Measurements from ENCODE around the gene DIPK1B.

Gene DIPK1B

DNA sequence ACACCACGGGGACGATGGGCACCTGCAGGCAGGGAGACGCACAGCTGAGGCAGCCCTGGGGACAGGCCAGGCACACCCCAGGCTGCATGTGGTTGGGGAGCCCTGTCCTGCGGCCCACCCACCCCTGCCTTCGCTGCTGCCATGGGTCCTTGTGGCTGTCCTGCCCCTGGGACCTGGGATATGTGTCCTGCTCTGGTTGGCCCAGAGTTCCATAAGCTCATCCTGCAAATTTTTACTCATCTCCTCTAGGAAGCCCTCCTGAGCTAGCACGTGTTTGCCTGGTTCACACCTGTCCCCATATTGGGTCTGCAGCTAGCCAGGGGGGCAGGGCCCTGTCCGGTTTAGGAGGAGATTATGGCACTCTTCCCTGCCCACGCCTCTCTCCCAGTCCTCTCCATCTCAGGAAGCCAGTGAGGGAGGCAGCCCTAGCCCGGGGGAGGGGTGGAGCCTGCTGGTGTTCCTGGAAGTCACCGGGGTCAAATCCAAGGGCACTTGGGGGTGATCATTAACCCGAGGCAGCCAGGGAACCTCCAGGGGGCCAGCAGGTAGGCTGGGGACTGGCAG is 37.5 kb upstream of the DIPK1B start:
- no peak overlapping the region for H3K4me3 ChIP-seq (ENCODE audit: low read length)
- TF ChIP-seq CTCF (conservative IDR thresholded peaks at IDR 0.05; ENCODE audit: low read depth, low read length) = no peak
- DNase-seq (ENCODE audit: low read depth) = no peak

GRCh38 chr9:136675477-136676296 is 36.7 kb upstream of the DIPK1B start:
- no peak for DNase-seq (ENCODE audit: low read depth)
- H3K4me3 ChIP-seq (ENCODE audit: low read length) = no peak overlapping the region
- no peak for TF ChIP-seq CTCF (conservative IDR thresholded peaks at IDR 0.05; ENCODE audit: low read depth, low read length)

GRCh38 chr9:136676297-136676794 is 36.0 kb upstream of the DIPK1B start:
- H3K4me3 ChIP-seq (ENCODE audit: low read length) = no peak overlapping the region
- TF ChIP-seq CTCF (conservative IDR thresholded peaks at IDR 0.05; ENCODE audit: low read depth, low read length) = no peak
- no peak for DNase-seq (ENCODE audit: low read depth)

DNA sequence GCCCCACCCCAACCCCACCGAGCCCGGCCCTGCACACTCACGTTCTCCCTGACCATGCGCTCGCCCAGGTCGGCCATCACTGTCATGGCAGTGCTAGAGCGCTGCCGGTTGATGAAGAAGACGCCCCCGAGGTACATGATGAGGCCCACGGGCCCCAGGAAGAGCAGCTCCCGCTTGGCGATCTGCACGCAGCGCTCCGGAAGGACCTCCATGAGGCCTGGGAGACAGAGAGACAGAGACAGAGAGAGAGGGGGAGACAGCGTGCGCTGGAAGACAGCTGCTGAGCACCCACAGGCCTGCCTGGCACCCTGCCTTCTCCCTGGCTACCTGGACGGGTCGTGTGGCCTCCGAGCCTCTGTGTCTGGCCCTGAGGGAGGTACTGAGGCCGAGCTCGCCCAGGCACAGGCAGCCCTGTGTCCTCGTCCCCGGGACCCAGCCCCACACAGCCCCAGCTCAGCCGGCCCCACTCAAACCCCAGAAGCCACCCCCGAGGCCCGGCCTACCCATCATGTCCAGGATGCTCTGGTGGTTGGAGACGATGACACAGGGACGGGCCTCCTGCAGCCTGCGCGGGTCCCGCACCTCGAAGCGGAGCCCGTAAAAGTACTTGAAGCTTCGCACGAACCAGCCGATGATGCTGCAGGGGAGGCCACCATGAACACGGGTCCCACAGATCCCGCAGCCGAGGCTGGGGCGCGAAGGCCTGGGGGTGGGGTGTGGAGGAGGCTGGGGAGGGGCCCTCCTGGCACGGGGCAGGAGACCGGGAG is 35.3 kb upstream of the DIPK1B start:
- no peak for TF ChIP-seq CTCF (conservative IDR thresholded peaks at IDR 0.05; ENCODE audit: low read depth, low read length)
- no peak for DNase-seq (ENCODE audit: low read depth)
- no peak overlapping the region for H3K4me3 ChIP-seq (ENCODE audit: low read length)

DNA sequence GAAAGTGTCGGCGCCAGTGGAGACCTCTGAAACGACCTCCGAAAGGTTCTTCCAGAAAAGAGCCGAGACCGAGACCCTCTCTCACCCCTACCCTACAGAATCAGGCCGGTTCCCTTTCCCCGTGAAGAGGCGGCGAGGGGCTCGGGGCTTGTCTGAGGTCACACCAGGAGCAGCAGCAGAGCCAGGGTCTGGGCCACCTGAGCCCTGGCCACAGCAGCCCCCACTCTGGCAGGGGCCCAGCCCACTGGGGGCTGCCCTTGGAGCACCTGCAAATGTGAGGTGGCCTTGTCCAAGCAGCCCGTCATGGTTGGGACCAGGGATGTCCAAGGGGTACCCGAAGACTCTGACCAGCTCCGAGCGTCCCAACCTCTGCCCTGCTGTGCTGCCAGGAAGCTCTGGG is 34.3 kb upstream of the DIPK1B start:
- no peak for DNase-seq (ENCODE audit: low read depth)
- H3K4me3 ChIP-seq (ENCODE audit: low read length) = no peak overlapping the region
- TF ChIP-seq CTCF (conservative IDR thresholded peaks at IDR 0.05; ENCODE audit: low read depth, low read length) = no peak

- no peak for DNase-seq (ENCODE audit: low read depth)
- no peak for TF ChIP-seq CTCF (conservative IDR thresholded peaks at IDR 0.05; ENCODE audit: low read depth, low read length)
- no peak overlapping the region for H3K4me3 ChIP-seq (ENCODE audit: low read length)
Measured at GRCh38 chr9:136678624-136679023, 33.7 kb upstream of the DIPK1B start.
